Stimulated activated CD4-positive, alpha-beta T cell treated with anti-CD3 and anti-CD28 coated beads, Interleukin-1b, Interleukin-23, amount 100 ng/mL, for 4 hours (primary cell): Measurements from ENCODE around the gene DLGAP1.

Source experiments
- DNase-seq, 2 donors: peaks; one replicate each; pipeline ENCODE4 v3.0.0-alpha.2; 2020; ENCODE audit warnings: low read depth in 2 of 2

Gene DLGAP1

GRCh38 chr18:3777122-3777521, 678.0 kb downstream of the DLGAP1 start:
- no peak for DNase-seq

DNA sequence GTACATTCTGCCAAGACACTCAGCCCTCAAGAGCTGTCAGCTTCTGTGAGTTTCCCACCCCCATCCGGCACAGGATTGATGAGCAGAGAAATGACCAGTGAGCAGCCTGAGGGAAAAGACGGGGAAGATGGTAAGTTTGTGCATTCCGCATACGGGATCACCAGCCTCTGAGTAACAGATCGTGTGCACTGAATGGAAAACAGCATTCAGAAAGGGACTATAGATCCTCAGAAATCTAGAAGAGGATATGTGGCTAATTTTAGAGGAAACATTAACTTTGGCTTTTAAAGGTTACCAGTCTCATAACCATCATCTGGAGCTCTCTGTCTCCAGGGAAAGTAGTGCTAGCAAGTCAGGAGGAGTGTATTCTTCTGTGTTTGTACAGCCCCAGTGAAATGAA, 679.1 kb downstream of the DLGAP1 start:
- DNase-seq: no peak

GRCh38 chr18:3773303-3773702, 681.8 kb downstream of the DLGAP1 start:
- DNase-seq: no peak

GRCh38 chr18:3771121-3771971, 683.8 kb downstream of the DLGAP1 start:
- peak; percentile 61 to 77 for DNase-seq

DNA sequence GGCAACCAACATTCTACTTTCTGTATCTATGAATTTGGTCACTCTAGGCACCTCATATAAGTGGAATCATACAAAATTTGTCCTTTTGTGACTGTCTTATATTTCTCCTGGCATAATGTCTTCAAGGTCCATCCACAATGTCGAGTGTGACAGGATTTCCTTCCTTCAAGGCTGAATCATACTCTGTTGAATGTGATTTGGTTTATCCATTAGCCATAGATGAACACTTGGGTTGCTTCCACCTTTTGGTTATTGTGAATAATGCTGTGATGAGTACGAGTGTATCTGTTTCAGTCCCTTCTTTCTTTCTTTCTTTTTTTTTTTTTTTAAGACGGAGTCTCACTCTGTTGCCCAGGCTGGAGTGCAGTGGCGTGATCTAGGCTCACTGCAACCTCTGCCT, 693.8 kb downstream of the DLGAP1 start:
- DNase-seq: no peak

GRCh38 chr18:3760741-3761140, 694.4 kb downstream of the DLGAP1 start:
- DNase-seq: no peak

DNA sequence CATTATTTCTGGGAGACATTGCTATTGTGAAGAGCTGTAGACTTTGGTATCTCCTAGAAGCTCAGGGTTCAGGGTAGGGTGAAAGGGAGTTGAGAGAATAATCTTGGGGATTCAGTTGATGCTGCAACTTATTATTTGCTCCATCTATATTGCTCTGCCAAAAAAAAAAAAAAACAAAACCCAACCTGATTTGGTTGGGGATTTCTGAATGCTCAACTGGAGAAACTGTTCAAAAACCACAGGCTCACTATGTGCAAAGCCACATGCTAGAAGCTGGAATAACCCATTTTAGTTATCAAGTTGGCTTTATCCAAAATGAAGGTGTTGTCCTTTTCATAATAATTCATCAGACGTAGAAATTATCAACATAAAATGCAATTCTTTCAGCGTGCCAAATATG, 696.0 kb downstream of the DLGAP1 start:
- DNase-seq: no peak

DNA sequence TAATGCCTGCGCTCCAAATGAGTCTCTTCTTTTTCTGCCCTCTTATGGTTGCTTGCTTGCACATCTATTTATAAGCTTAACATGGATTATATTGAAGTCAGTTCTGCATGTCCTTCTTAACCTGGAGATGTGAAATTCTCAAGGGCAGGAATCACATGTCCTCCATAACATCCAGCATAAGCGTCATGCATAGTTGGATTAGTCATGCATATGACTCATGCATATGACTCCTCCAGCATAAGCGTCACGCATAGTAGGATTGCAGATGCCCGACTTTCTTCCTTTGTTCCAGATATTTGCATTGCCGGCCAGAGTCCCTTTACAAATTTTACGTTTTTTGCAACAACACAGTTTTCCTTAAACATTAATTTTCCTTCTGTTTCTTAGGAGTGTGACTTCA, 696.6 kb downstream of the DLGAP1 start:
- no peak for DNase-seq

DNA sequence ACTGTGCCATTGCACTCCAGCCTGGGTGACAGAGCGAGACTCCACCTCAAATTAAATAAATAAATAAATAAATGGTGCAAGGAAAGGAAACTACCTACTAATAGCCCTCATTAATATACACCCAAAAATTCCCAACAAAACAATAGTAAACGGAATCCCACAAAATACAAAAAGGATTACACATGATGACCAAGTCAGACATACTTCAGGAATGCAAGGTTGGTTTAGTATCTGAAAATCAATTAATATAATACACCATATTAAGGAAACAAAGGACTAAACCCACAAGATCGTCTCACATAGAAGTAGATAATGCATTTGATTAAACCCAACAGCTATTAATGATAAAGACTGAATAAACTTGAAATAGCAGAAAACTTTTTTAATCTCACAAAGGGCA, 697.7 kb downstream of the DLGAP1 start:
- DNase-seq: no peak

- no peak for DNase-seq
Observed at GRCh38 chr18:3753106-3753505, 702.0 kb downstream of the DLGAP1 start.

- DNase-seq: no peak
Observed at GRCh38 chr18:3748086-3748485, 707.0 kb downstream of the DLGAP1 start.

DNA sequence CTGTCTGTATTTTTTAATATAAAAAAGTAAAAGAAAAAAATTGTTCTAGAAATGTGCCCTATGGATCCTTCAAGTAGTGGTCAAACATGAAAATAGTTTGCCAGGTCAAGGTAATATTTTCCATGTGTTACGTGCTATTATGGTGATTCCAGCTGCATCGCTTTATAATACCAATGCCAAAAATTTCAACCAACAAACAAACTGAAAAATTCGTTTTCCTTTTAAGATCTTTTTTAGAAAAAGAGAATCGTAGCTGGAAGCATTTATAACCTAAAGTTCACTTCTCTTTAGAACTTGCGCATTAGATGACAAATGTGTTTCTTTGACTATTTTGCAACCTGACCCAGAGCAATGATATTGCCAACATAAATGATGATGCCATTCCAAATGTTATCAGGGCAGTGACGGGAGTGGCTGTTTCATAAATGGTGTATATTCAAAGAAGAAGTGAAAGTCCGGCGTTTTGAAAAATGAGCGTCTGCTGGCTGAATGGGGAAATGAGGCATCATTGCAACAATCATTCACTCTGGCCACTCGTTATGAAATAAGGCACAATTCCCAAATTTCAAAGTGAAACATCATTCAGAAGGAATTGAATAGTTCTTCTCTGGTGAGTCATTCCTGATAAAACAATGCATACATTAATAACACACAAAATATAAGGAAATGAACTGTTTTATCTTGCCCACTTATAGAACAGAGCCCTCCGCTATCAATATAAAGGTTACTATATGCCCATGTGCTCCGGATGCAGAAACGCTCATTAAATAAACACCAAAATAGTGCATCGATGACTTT, 707.7 kb downstream of the DLGAP1 start:
- no peak for DNase-seq

DNA sequence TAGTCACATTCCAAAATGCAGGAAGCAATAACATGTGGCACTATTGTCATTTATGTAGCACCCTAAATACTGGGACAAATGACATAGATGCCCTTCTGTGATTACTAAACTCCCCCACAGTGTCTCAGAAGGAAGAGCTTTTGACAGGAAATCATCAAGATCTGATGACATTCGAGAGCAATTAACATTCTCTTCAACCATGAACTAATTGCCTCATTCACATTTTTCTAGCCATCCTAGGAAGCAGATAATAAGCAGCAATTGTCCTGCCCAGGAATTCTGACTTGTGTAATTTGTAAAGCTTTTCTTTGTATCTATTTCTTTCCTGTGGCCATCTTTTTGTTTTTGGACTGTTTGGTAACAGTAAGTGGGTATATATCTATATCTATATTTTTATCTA, 712.6 kb downstream of the DLGAP1 start:
- no peak for DNase-seq

- no peak for DNase-seq
Observed at GRCh38 chr18:3741333-3741732, 713.8 kb downstream of the DLGAP1 start.

GRCh38 chr18:3728704-3729437, 726.2 kb downstream of the DLGAP1 start:
- no peak for DNase-seq

DNA sequence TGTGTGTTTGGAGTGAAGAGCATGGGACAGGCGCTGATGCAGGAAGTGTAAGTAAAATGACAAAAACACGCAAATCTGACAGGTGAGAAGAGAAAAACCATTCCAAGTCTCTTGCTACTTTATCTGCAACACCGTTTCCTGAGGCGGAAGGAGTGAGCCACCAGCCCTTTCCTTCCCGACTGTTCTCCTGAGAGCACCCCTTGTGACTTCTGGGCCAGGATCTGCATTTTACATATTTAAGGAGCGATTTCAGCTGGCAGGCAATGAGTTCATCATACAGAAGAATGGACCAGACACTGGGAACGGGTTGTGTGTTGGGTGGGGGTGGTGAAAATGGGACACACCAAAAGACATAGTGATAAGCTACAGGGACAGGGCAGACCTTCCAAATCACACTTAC, 727.8 kb downstream of the DLGAP1 start:
- DNase-seq: no peak

GRCh38 chr18:3726238-3726951, 728.7 kb downstream of the DLGAP1 start:
- no peak for DNase-seq

- DNase-seq: no peak
Observed at GRCh38 chr18:3725115-3725514, 730.0 kb downstream of the DLGAP1 start.

- no peak for DNase-seq
Observed at GRCh38 chr18:3723554-3723953, 731.6 kb downstream of the DLGAP1 start.

- no peak for DNase-seq
Observed at GRCh38 chr18:3722649-3723433, 732.3 kb downstream of the DLGAP1 start.
